Stomach (tissue), 9 donors: ENCODE measurements around the gene GPR62. TPM values are rescaled to one million over a fixed set of nuclear protein-coding genes. Genes with fewer than 3 reads are reported as not detected.
A peak's percentile ranks its signal among the peaks of the same experiment; 100 is the strongest.
"Not testable (repeated sequence)": the region's sequence is repeated elsewhere in the genome, so short reads cannot be mapped to it uniquely, and the experiment has no call there.

Experiments used
- DNase-seq, 2 donors: peaks; one replicate each; pipeline versions ENCODE4 v3.0.0 to v3.0.0-alpha.2; 2013 to 2019
- H3K27ac ChIP-seq, 5 donors: fragments of 200-600 bp in 4 of 5; sonication (generic) in 4 of 5; one replicate each; pipeline ENCODE4 v1.5.1; 2013 to 2019; ENCODE audit warnings: mild to moderate bottlenecking in 1 of 5, moderate library complexity in 1 of 5
- H3K27me3 ChIP-seq, 3 donors: fragments of 200-600 bp; sonication (generic); one replicate each; pipeline ENCODE4 v1.5.1; 2017 to 2019; ENCODE audit warnings: mixed run types in 1 of 3
- H3K36me3 ChIP-seq, 4 donors: fragments of 200-600 bp; sonication (generic); 1 replicate in 3 of 4; 2 replicates in 1 of 4; pipeline ENCODE4 v1.5.1; 2016 to 2019
- H3K4me1 ChIP-seq, 4 donors: fragments of 200-600 bp; sonication (generic); one replicate each; pipeline ENCODE4 v1.5.1; 2016 to 2019
- H3K4me3 ChIP-seq, 4 donors: fragments of 200-600 bp; sonication (generic) in 3 of 4; one replicate each; pipeline ENCODE4 v1.5.1; 2016 to 2019; ENCODE audit warnings: mild to moderate bottlenecking in 1 of 4
- H3K9me3 ChIP-seq, 4 donors: fragments of 200-600 bp; sonication (generic); one replicate each; pipeline ENCODE4 v1.5.1; 2016 to 2019
- CTCF ChIP-seq, 7 experiments: fragments of 450-650 bp in 4 of 7; fragments of 200-600 bp in 3 of 7; sonication (generic) in 3 of 7; IDR thresholded peaks; one replicate each; pipeline ENCODE4 v1.5.1; 2016 to 2019; ENCODE audit warnings: antibody characterized with exemption in 7 of 7, control low read depth in 2 of 7, mild to moderate bottlenecking in 1 of 7
- EP300 ChIP-seq: sonication (generic); formaldehyde crosslinking; IDR thresholded peaks from one replicate; pipeline ENCODE4 v1.6.1; 2017; ENCODE audit warnings: antibody characterized with exemption
- POLR2A ChIP-seq, 4 donors: fragments of 450-650 bp; IDR thresholded peaks; one replicate each; pipeline ENCODE4 v1.6.1; 2016; ENCODE audit warnings: antibody characterized with exemption in 4 of 4, control low read depth in 2 of 4, mild to moderate bottlenecking in 1 of 4, moderate library complexity in 1 of 4
- POLR2AphosphoS5 ChIP-seq, 3 donors: sonication (generic); formaldehyde crosslinking; IDR thresholded peaks; one replicate each; pipeline ENCODE4 v1.6.1; 2016; ENCODE audit warnings: antibody characterized with exemption in 3 of 3
- WGBS, 5 donors: extraction: QIAGEN DNeasy Blood & Tissue Kit in 3 of 5; methylation state at CpG; one replicate each; pipeline versions ENCODE4 v1.1.5 to v1.1.7; 2013 to 2018; 5-methylcytosine and 5-hydroxymethylcytosine counted together
- intact Hi-C: fragments of 100-400 bp; cut with DNase I; formaldehyde crosslinking; loops from one replicate; pipeline ENCODE4 v1.15.1; 2023; ENCODE audit warnings: low total_unique reads
- polyA plus RNA-seq, 3 donors: library from polyadenylated mRNA; stranded (reverse); fragments of 200-250 nt; gene quantifications; one replicate each; pipeline ENCODE4 v1.2.3, GENCODE V29; 2013
- total RNA-seq, 5 donors: library from RNA; depleted of rRNA; stranded (reverse); fragments of >200 nt; gene quantifications; one replicate each; pipeline versions ENCODE4 v1.1.0 to v1.2.3, GENCODE V29; 2014 to 2016
- donor health status: healthy with polysubstance abuse.
- donor health status: Bipolar disorder and iron deficiency.
- donor health status: healthy.

GPR62 gene
- total and polyA plus RNA-seq, 8 donors = 0.25 TPM; not detected in 7

- Histone ChIP-seq H3K36me3 (no peaks in the 10 kb centered on the region), H3K9me3 (no peaks in the 10 kb centered on the region), H3K4me3 (no peak overlapping the region), H3K27ac (no peak overlapping the region), H3K27me3 (peaks cover 0 to 6% (median 0%) of the 10 kb centered on the region in 3 donors), H3K4me1 (no peaks in the 10 kb centered on the region)
- intact Hi-C loops = no loop called here
- 74 to 77% (median 75%) methylated on average over 11 of the region's 11 CpGs for WGBS, 5 donors
- TF ChIP-seq EP300 = no peak
- TF ChIP-seq CTCF (IDR thresholded peaks at IDR 0.05) = no peak
- no peak for TF ChIP-seq POLR2AphosphoS5 (IDR thresholded peaks at IDR 0.05)
- no peak for TF ChIP-seq POLR2A (IDR thresholded peaks at IDR 0.05)
- no peak for DNase-seq
These were observed 34.1 kb upstream of the GPR62 start for GRCh38 chr3:51921081-51921578.

GRCh38 chr3:51927061-51927977 is 27.9 kb upstream of the GPR62 start:
- TF ChIP-seq EP300 = no peak
- no peak for TF ChIP-seq CTCF (IDR thresholded peaks at IDR 0.05)
- TF ChIP-seq POLR2AphosphoS5 (IDR thresholded peaks at IDR 0.05) = no peak
- TF ChIP-seq POLR2A (IDR thresholded peaks at IDR 0.05) = no peak
- Histone ChIP-seq H3K4me3 (no peak overlapping the region), H3K36me3 (peaks cover 0 to 18% (median 7%) of the 10 kb centered on the region in 4 donors), H3K27ac (no peak overlapping the region), H3K27me3 (no peaks in the 10 kb centered on the region), H3K9me3 (no peaks in the 10 kb centered on the region), H3K4me1 (no peaks in the 10 kb centered on the region)
- intact Hi-C loops = no loop called here
- 86 to 93% (median 89%) methylated on average over 5 of the region's 5 CpGs for WGBS, 5 donors
- DNase-seq = no peak

DNA sequence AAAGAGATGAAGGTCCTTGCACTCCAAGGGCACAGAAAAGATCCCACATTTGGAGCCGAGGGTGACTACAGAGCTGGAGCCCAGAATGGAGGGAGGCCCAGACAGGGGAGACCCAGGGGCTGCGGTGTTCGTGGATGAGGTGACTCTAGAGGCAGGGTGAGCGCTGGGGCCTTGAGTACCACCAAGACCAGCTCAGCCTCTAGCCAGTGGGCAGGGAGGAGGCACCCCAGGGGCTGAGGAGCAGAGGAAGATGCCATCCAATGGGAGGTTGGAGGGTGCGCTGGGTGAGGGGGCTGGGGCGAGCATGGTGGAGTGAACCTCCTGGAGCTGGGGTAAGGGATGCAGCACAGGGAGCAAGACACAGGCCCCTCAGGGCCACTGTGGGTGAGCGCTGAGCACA is 26.7 kb upstream of the GPR62 start:
- Histone ChIP-seq H3K4me3 (no peak overlapping the region), H3K27me3 (no peaks in the 10 kb centered on the region), H3K9me3 (no peaks in the 10 kb centered on the region), H3K36me3 (peaks cover 2 to 29% (median 18%) of the 10 kb centered on the region in 4 donors), H3K27ac (no peak overlapping the region), H3K4me1 (no peaks in the 10 kb centered on the region)
- no peak for TF ChIP-seq EP300
- peak in 1 of 2 donors; percentile 18 for DNase-seq
- intact Hi-C loops = no loop called here
- 92 to 96% (median 95%) methylated on average over 7 of the region's 7 CpGs for WGBS, 5 donors

- 82 to 92% (median 87%) methylated on average over 3 of the region's 3 CpGs for WGBS, 5 donors
- intact Hi-C loops, H3K27ac ChIP-seq, H3K4me1 ChIP-seq, H3K4me3 ChIP-seq, H3K27me3 ChIP-seq, H3K9me3 ChIP-seq: not testable (repeated sequence)
- peaks cover 7 to 34% (median 24%) of the 10 kb centered on the region in 4 donors for H3K36me3 ChIP-seq
- DNase-seq = peak in 1 of 2 donors; percentile 2
These were observed 26.2 kb upstream of the GPR62 start for GRCh38 chr3:51928981-51929380.

DNA sequence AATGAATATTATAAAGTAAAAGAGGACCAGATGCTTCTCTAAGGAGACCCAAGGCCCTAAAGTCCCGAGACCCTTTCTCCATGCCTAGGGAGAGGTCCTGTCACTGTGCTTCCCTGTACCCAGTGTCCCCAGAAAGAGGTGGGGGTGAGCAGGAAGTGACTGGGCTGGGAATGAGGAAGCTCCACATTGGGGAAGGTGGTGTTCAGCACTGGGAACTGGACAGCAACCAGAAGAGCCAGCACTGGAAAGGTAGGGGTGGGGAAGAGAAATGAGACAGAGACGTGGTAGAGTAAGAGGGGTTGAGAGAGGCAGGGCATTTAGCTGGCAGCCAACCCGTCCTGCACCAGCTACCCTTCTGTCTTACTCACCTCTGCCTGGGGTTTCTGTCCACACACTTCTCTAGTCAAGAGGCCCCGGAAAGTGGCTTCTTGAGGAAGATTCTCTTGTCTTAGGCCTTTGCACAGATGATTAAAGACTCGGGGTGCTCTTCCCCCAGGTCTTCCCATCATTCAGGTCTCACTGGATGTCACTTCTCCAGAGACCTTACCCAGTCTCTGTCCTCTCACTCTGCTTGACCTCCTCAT is 25.7 kb upstream of the GPR62 start:
- peak in 1 of 2 donors; percentile 23 for DNase-seq
- Histone ChIP-seq H3K27me3 (no peaks in the 10 kb centered on the region), H3K27ac (no peak overlapping the region), H3K36me3 (peaks cover 13 to 40% (median 29%) of the 10 kb centered on the region in 4 donors), H3K4me1 (no peaks in the 10 kb centered on the region), H3K9me3 (no peaks in the 10 kb centered on the region), H3K4me3 (no peak overlapping the region)
- 71 to 83% (median 74%) methylated on average over 5 of the region's 5 CpGs for WGBS, 5 donors
- intact Hi-C loops = no loop called here
- TF ChIP-seq POLR2AphosphoS5 (IDR thresholded peaks at IDR 0.05) = no peak
- no peak for TF ChIP-seq CTCF (IDR thresholded peaks at IDR 0.05)
- TF ChIP-seq EP300 = no peak
- TF ChIP-seq POLR2A (IDR thresholded peaks at IDR 0.05) = no peak
